Measurements from ENCODE around the gene NDUFC2.
A peak's percentile ranks its signal among the peaks of the same experiment; 100 is the strongest.
"Not testable (repeated sequence)": the region's sequence is repeated elsewhere in the genome, so short reads cannot be mapped to it uniquely, and the experiment has no call there.

The NDUFC2 gene

DNA sequence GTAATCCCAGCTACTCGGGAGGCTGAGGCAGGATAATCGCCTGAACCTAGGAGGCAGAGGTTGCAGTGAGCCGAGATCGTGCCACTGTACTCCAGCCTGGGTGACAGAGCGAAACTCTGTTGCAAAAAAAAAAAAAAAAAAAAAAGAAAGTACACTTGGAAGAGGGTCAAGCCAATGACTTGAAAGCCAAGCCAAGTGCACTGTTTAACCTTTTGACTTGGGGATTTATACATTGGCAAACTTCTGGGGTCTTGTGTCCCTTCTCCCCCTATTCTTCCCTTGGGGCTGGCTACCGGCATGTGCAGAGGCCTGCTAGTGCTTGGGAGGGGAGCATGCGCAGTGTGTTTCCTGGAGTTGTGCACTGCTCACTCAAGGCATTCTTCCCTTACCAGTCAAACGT, 30.3 kb downstream of the NDUFC2 start:
- no peak for DNase-seq

DNA sequence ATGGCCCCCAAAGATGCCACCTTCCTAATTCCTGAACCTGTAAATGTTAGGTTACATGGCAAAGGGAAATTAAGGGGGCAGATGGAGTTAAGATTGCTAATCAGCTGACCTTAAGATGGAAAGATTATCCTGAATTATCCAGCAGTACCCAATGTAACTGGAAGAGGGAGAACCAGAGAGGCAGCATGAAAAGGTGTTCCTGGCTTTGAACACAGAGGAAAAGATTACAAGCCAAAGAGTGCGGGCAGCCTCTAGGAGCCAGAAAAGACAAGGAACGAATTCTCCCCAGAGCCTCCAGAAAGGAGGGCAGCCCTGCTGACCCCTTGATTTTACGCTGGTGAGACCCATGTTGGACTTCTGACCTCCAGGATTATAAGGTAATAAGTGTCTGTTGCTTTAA, 31.1 kb downstream of the NDUFC2 start:
- no peak for DNase-seq

DNA sequence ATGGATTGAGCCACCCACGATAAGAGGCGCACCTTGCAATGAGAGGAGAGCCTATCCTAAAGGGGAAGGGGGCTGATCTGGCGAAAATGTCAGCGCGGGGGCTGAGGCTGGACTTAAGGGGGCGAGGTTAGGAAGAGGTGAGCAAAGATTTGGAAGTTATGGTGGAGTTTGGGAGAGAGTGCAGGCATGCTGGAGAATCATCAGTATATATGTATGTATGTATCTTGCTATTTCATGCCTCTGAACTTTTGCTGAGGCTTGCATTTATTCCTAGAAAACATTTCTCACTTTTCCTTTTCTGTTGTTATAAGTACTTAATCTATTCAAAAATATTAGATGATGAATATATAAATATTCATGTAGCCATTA, 33.2 kb downstream of the NDUFC2 start:
- DNase-seq: no peak

DNA sequence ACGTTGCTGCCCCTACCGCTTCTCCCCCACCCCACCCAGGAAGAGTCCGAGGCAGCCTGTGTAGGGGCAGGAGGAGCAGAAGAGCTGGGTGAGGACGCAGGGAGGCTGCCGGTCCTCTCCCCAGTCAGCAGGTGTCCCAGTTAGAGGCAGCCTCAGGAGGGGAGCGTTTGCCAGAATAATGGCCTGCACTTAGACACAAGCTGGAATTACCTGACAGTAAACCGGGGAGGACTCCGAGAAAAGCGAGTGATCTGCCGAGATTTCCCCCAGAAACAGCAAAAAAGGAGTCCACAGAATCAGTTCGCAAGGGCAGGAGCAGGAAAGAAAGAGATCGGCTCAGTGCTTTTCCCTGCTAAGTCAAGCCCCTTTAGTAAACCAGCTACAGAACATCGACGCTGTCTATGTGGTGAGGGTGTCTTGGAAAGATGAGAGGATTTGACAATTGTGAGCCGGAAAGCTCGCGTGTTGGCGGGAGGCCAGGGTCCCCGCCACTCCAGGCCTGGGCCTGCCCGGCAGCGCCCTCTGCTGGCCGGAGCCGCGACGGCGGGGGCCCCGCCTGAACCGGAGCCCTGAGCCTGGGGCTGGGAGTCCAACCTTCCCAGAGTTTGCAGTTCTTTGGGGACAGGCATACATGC, 33.7 kb downstream of the NDUFC2 start:
- DNase-seq: peak; percentile 57

DNA sequence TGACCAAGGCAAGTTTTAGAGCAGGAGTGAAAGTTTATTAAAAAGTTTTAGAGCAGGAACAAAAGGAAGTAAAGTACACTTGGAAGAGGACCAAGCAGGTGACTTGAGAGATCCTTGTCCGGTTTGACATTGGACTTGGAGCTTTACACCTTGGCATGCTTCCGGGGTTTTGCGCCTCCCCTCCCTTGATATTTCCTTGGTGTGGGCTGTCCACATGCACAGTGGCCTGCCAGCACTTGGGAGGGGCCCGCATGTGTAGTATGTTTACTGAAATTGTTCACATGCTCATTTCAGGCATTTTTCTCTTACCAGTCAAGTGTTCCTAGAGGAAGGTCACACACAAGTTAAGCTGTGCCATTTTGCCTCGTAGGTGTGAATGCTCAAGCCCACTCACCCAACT, 35.0 kb downstream of the NDUFC2 start:
- DNase-seq: no peak

DNA sequence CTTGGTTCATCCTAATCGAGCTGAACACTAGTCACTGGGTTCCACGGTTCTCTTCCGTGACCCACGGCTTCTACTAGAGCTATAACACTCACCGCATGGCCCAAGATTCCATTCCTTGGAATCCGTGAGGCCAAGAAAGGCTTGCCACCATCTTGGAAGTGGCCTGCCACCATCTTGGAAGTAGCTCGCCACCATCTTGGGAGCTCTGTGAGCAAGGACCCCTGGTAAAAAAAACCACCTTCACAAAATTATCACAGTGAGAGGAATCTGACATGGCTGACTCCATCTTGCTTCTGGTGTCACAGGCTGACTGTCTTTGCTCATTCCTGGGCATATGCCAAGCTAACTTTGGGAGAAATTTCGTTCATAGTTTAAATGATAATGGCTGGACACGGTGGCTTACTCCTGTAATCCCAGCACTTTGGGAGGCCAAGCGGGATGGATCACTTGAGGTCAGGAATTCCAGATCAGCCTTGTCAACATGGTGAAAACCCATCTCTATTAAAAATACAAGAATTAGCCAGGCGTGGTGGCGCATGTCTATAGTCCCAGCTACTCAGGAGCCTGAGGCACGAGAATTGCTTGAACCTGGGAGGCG, 37.7 kb downstream of the NDUFC2 start:
- DNase-seq: no peak

DNA sequence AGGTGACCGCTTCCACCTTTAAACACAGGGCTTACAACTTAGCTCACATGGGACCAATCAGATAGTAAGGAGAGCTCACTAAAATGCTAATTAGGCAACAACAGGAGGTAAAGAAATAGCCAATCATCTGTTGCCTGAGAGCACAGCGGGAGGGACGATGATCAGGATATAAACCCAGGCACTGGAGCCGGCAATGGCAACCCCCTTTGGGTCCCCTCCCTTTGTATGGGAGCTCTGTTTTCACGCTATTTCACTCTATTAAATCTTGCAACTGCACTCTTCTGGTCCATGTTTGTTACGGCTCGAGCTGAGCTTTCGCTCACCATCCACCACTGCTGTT, 38.3 kb downstream of the NDUFC2 start:
- not testable (repeated sequence) for DNase-seq

DNA sequence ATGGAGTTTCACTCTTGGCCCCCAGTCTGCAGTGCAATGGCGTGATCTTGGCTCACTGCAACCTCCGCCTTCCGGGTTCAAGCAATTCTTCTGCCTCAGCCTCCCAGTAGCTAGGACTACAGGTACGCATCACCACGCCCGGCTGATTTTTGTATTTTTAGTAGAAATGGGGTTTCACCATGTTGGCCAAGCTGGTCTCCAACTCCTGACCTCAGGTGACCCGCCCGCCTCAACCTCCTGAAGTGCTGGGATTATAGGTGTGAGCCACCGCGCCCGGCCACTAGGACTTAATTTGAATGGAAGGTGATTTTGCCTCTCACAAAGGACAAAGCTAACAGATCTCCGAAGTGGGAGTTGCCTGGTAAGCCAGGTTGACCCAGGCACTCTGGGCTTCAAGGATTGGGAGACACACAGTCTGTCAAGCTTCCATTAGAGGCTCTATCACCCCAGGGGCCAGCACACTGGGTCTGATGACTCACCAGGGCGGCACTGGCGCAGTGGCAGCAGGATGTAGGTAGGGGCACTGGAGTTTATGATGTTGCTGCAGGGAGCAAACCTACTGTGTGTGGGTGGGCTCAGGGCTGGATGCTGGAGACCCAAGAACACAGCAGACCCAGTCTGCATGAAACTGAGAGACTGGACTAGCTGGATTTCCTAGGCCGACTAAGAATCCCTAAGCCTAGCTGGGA, 38.8 kb downstream of the NDUFC2 start:
- no peak for DNase-seq

DNA sequence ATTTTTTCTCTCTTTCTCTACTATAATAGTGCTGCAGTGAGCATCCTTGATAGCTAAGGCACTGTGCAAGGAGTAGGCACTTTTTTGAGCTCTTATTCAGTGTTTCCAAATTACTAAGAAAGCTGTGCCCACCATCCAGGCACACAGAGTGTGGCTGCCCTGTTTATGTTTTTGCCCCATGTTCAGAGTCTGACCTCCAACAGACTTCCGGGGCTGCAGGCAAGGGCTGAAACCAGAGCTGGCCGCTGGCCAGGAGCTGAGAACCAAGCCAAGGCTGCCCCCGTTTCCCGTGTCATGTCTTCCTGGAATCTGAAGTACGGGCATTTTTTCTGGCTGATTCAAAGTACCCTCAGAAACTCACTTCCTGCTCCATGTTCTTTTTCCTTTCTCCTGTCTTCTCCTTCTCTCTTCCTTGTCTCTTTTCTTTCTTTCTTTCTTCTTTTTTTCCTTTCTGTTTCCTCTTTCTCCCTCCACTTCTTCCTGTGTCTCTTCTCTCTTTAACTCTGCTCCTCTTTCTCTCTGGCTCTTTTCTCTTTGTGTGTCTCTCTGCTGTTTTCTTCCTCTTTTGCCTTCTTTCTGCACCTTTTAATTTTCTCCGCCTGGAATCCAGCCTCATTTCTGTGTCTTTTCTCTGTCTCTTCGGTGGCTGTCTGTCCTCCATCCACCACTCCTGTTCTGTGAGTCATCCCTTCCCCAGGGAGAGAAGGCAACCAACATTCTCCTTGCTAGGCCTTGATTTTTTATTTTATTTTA, 39.6 kb downstream of the NDUFC2 start:
- DNase-seq: no peak

DNA sequence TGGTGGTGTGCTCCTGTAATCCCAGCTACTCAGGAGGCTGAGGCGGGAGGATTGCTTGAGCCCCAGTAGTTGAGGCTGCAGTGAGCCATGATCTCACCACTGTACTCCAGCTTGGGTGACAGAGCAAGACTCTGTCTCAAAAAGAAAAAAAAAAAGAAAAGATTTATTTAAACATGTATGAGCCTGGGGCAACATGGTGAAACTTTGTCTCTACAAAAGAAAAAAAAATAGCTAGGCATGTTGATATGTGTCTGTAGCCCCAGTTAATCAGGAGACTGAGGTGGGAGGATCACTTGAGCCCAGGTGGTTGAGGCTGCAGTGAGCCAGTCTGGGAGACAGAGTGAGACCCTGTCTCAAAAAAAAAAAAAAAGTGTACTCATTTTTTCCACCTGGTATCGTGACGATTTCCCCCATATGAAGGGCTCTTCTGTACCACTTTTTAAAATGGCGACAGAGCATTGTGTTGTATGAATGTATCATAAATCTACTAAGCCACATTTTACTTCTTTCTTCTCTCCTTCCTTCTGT, 40.2 kb downstream of the NDUFC2 start:
- no peak for DNase-seq

DNA sequence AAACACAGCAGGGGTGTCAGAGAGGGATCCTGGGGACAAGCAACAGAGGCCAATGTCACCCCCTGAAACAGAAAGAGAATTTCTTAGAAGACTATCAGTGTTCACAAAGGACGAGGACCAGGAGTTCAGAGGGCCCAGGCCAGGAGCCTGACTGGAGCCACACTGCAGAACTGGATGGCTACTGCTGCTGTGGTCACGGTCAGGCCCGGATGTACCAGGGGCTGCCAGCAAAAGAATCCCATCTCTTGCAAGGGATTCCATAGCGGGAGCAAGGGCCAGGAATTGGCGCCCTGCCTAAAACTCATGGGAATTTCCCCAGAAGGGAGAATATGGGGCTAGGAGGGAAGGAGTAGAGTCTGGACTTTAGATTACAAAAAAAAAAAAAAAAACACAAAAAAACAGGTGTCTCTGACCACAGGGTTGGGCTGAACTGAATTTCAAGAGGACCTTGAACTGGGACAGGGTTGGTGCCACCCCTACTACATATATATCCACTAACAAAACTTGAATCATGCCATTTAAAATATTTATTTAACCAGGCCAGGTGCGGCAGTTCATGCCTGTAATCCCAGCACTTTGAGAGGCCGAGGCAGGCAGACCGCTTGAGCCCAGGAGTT, 40.9 kb downstream of the NDUFC2 start:
- no peak for DNase-seq

DNA sequence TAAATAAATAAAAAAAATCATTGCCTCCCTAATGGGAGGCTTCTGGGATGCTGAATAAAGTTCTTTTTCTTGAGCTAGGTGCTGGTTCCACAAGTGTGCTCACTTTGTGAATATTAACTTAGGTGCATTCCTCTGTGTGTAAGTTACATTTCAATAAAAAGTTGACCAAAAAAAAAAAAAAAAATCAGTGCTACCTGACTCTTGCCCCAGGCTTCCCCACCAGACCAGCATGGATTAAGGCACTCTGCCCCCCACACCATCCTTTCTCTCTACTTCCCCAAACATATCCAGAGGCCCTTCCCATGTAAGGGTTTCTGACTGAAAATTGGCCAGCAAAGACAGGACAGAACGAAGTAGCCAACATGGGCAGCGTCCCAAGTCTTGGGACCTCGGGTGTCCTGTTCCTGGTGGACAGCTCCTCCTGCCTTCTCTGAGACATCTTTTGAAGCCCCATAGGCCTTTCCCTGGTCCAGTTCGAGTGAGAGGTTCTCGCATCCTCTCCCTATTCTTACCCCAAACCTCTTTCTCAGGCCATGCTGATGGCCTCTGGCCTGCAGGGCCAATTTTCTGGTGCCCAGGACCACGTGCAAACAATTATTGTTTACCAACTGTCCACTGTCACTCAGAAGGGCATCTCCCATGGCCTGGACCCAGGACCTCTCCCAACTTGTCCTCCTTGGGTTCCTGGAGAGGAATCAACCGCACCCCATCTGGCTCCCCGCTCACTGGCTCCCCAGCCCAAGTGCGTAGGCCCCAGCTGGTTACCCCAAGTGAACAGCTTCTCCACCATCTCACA, 41.6 kb downstream of the NDUFC2 start:
- DNase-seq: no peak

DNA sequence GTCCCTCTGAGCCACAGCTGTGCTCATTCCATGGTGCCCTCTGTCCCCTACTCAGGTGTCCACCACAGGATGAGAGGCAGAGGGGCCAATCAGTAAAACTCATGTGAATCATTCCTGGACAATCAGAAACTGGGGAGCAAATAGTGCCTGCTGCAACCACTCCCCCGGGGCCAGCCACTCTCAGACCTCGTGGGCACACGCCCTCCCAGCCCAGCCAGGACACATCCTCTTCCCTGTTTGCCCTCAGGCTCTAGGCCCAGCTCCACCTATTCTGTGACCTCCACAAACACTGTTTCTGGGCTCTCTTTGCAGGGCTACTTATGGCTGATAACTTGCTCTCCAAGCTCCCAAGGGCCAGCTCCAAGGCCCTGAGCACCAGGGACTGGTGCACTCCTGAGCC, 42.6 kb downstream of the NDUFC2 start:
- no peak for DNase-seq

DNA sequence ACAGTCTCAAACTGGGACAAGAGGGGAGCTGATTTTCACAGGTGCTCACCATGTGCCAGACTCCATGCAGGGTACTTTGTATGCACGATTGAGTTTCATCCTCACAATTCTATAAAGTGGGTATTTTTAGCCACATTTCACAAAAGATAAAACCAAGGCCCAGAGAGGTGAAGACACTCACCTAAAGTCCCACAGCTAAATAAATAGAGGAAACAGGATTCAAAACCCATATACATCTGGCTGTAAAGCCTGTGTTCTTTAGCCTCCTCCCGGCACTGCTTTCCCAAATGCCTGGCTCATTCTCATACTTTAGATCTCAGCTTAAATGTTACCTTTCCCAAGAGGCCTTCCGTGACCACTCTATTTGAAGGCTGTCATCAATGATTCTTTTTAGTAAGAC, 43.3 kb downstream of the NDUFC2 start:
- DNase-seq: no peak

DNA sequence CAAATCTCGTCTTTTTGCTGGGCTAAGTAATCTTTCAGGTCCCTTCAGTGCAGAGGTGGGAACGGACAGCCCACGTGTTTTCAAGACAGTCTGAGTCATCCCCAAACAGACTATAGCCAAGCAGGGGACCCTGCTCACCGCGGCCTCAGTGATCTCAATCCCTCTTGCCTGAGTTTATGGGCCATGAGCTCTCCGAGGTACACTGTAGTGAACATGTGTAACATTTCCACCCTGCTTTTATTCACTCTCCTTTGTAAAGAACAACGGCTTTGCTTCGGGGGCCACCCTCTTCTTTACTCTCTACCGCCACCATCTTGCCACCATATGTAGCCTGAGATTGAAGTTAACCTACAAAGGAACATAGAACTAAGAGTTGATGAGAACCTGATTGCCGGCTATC, 45.0 kb downstream of the NDUFC2 start:
- no peak for DNase-seq

DNA sequence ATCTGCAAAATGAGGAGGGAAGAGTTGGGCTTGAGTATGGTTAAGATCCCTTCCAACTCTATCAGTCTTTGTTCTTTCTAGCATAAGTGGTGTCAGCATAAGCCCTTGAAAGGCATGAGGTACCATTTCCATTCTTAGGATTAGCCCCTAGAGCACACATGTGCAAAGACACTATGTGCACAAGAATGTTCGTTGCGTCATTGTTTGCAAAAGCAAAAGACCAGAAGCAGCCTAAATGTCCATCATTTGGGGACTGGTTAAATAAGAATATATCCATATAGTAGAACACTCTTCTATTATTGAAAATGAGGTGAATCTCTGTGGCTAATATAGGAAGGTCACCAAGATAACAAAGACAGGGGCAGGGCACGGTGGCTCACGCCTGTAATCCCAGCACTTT, 46.6 kb downstream of the NDUFC2 start:
- DNase-seq: no peak

DNA sequence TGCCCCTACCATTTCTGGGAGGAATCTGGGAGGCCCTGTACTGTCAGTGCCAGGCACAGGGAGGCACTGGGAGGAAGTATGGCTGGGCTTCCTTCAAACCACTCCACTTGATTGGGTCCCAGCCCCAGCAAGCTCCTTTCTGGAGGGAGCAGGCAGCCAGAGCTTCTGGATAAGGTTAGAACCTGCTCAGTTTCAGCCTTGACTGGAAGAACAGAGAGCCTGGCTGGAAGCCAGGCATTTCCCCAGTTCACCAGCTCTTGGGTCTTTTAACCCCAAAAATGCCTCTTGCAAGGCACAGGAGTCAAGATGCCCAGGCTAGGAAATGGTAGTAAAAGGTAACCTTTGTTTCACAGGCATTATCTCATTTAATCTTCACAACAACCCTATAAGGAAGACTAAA, 47.6 kb downstream of the NDUFC2 start:
- no peak for DNase-seq

DNA sequence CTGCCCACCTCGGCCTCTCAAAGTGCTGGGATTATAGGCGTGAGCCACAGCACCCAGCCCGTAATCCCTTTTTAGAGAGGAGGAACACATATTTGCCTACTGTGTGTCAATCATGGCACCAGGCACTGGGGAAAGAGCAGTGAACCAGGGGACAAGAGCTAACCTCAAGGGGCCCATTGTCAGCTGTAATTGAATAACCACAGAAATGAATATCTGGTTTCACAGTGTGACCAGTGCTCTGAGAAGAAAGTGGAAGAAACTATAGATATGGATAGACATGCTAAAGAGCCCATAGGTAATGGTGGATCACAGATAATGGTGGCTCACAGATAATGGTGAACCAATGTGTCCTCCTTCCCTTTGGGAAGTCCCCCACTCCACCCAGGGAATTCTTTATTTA, 48.0 kb downstream of the NDUFC2 start:
- DNase-seq: no peak

DNA sequence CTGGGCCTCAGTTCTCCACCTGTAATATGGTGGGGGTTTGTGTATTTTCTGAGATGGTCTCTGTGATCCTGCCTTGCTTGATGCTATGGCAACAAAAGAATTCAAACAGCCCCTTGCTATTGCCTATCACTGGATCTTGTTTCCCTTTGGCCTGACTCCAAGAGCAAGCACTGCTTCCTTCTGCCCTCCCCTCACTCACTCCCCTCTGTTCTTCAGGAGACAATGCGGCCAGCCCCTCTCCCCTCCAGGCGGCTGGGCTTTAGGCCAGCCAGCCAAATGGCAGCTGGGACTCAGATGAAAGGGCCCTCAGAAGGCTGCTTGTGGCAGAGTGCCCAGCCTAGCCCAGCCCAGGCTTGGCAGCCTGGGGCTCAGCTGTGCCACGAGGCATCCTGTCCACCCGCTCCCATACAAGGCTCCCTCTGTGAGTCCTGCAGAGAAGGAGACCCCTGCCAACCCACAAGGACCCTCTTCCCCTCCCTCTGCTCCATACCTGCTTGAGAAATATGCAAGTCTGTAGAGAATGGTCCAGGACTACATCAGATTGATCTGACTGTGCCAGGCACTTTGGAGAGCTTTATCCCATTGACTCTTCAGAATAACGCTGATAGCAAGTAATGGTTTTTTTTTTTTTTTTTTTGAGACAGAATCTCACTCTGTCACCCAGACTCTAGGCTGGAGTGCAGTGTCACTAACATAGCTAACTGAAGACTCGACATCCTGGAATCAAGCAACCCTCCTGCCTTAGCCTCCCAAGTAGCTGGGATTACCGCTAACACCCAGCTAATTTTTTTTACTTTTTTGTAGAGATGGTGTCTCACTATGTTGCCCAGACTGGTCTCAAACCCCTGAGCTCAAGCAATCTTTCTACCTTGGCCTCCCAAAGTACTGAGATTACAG, 49.0 kb downstream of the NDUFC2 start:
- no peak for DNase-seq

DNA sequence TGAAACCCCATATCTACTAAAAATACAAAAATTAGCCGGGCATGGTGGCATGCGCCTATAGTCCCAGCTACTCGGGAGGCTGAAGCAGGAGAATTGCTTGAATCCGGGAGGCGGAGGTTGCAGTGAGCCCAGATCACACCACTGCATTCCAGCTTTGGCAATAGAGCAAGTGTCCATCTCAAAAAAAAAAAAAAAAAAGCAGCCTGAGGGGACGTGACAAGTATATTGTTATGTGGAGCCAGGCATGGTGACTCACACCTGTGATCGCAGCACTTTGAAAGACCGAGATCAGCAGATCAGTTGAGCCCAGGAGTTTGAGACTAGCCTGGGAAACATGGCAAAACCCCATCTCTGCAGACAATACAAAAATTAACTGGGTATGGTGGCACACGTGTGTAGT, 51.2 kb downstream of the NDUFC2 start:
- not testable (repeated sequence) for DNase-seq

DNA sequence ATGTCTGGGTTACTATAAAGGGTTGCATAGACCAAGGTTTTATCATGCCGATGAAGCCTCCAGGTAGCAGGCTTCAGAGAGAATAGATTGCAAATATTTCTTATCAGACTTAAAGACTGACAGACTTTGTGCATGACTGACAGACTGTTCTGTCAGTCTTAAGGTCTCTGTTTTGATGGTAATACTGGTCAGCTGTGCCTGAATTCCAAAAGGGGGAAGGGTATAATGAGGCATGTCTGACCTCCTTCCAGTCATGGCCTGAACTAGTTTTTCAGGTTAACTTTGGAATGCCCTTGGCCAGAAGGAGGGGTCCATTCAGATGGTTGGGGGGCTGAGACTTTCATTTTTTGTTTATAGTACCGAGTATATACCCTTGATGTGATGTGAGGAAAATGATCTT, 51.9 kb downstream of the NDUFC2 start:
- no peak for DNase-seq

All from CD4-positive, alpha-beta T cell treated with Interleukin-15 for 1 hour (primary cell).